A549 (cell line): ENCODE measurements around the gene PROSER3. TPM values are rescaled to one million over a fixed set of nuclear protein-coding genes. Genes with fewer than 3 reads are reported as not detected.

Experiments used
- ATAC-seq, 2 experiments: fragments of 200-7000 bp in 1 of 2; fragments of >200 bp in 1 of 2; cut with Nextera tagmentation in 1 of 2; cut with Tn5 transposase in 1 of 2; 3 replicates each; pipeline versions ENCODE4 v1.8.0 to v1.9.1; 2018 to 2020; ENCODE audit warnings: mild to moderate bottlenecking in 1 of 2, moderate library complexity in 1 of 2
- CTCF ChIA-PET: fragments of 300-600 bp; sonication (Branson Sonifier 250); formaldehyde crosslinking; extraction: SDS; loops from one replicate; lab custom pipeline; 2021; ENCODE audit warnings: antibody characterized with exemption, inconsistent platforms; lab: Yijun Ruan, JAX
- POLR2A ChIA-PET: fragments of 350-600 bp; formaldehyde crosslinking; extraction: SDS; loops from one replicate; lab custom pipeline; 2021; ENCODE audit warnings: antibody characterized with exemption, inconsistent platforms; lab: Yijun Ruan, JAX
- DNase-seq, 2 experiments: peaks; one replicate each; pipeline versions ENCODE4 v3.0.0 to v3.0.0-alpha.2; 2011 to 2016; ENCODE audit warnings: low read depth in 1 of 2, low spot score in 1 of 2
- FAIRE-seq: peaks from 2 replicates; lab custom pipeline; 2011; peaks lifted over from hg19 to GRCh38; lab: Jason Lieb, UNC
- H3K27ac ChIP-seq, 2 experiments: fragments of >200 bp; sonication (Bioruptor Twin); formaldehyde crosslinking; 3 replicates each; pipeline ENCODE4 v1.5.1; 2016 to 2017
- H3K4me1 ChIP-seq: fragments of >200 bp; sonication (Bioruptor Twin); formaldehyde crosslinking; 3 replicates; pipeline ENCODE4 v1.6.1; 2016
- H3K4me2 ChIP-seq: fragments of >200 bp; sonication (Bioruptor Twin); formaldehyde crosslinking; 3 replicates; pipeline ENCODE4 v1.6.1; 2016
- H3K4me3 ChIP-seq: fragments of >200 bp; sonication (Bioruptor Twin); formaldehyde crosslinking; 3 replicates; pipeline ENCODE4 v1.5.1; 2016
- H3K9me3 ChIP-seq: fragments of >200 bp; sonication (Bioruptor Twin); formaldehyde crosslinking; 3 replicates; pipeline ENCODE4 v1.6.1; 2016
- ATOH8 ChIP-seq: fragments of 250-450 bp; sonication (Bioruptor Pico); IDR thresholded peaks from 2 replicates; pipeline ENCODE4 v1.5.0; 2020; ENCODE audit warnings: low read depth, mild to moderate bottlenecking, moderate library complexity
- BHLHE40 ChIP-seq: IDR thresholded peaks from 2 replicates; pipeline ENCODE4 v1.6.1; 2012; ENCODE audit warnings: low read depth, low read length, inconsistent platforms
- EHMT2 ChIP-seq: fragments of 200-600 bp; sonication (generic); IDR thresholded peaks from 2 replicates; pipeline ENCODE4 v1.6.1; 2016; ENCODE audit warnings: antibody characterized with exemption, low read depth, mild to moderate bottlenecking, moderate library complexity
- EP300 ChIP-seq, 2 experiments: fragments of >200 bp; sonication (Bioruptor Twin); formaldehyde crosslinking; IDR thresholded peaks; 2 replicates in 1 of 2; 3 replicates in 1 of 2; pipeline ENCODE4 v1.6.1; 2016 to 2017
- FOSL2 ChIP-seq, 2 experiments: fragments of 450-650 bp in 1 of 2; fragments of >200 bp in 1 of 2; sonication (Bioruptor Twin) in 1 of 2; formaldehyde crosslinking; IDR thresholded peaks; 2 replicates each; pipeline versions ENCODE4 v1.5.0 to v1.6.1; 2016 to 2020; ENCODE audit warnings: mild to moderate bottlenecking in 1 of 2, moderate library complexity in 1 of 2
- FOXS1 ChIP-seq: fragments of 250-450 bp; sonication (Bioruptor Pico); IDR thresholded peaks from 2 replicates; pipeline ENCODE4 v1.5.0; 2020; ENCODE audit warnings: mild to moderate bottlenecking, moderate library complexity
- GATA3 ChIP-seq: IDR thresholded peaks from 2 replicates; pipeline ENCODE4 v1.6.1; 2012; ENCODE audit warnings: borderline replicate concordance
- HOXB5 ChIP-seq: fragments of 250-450 bp; sonication (Bioruptor Pico); IDR thresholded peaks from 2 replicates; pipeline ENCODE4 v1.5.0; 2020; ENCODE audit warnings: mild to moderate bottlenecking, moderate library complexity
- KDM1A ChIP-seq: fragments of 200-600 bp; sonication (generic); IDR thresholded peaks from 2 replicates; pipeline ENCODE4 v1.6.1; 2016; ENCODE audit warnings: low read depth, mild to moderate bottlenecking
- KDM5A ChIP-seq: fragments of 200-600 bp; sonication (generic); IDR thresholded peaks from 2 replicates; pipeline ENCODE4 v1.6.1; 2016; ENCODE audit warnings: antibody characterized with exemption, mild to moderate bottlenecking
- MAFK ChIP-seq: fragments of 450-650 bp; IDR thresholded peaks from 2 replicates; pipeline ENCODE4 v1.6.1; 2014; ENCODE audit not compliant: partially characterized antibody
- MAZ ChIP-seq: fragments of 150-350 bp; IDR thresholded peaks from 2 replicates; pipeline ENCODE4 v1.6.1; 2014; ENCODE audit warnings: antibody characterized with exemption, low read depth, low read length, borderline replicate concordance
- NFE2L2 ChIP-seq: fragments of 150-350 bp; conservative IDR thresholded peaks from 2 replicates; pipeline ENCODE4 v1.6.1; 2014; ENCODE audit warnings: low read length
- POLR2A ChIP-seq: IDR thresholded peaks from 2 replicates; pipeline ENCODE4 v1.6.1; 2012; ENCODE audit warnings: mild to moderate bottlenecking, low read length
- POLR2AphosphoS2 ChIP-seq: conservative IDR thresholded peaks from 2 replicates; pipeline ENCODE4 v1.6.1; 2012; ENCODE audit warnings: low read length, improper control_type of control experiment, inconsistent platforms
- RARB ChIP-seq: fragments of 250-450 bp; sonication (Bioruptor Pico); IDR thresholded peaks from 2 replicates; pipeline ENCODE4 v1.8.0; 2021; ENCODE audit warnings: mild to moderate bottlenecking, moderate library complexity
- TFCP2L1 ChIP-seq: fragments of 250-450 bp; sonication (Bioruptor Pico); IDR thresholded peaks from 2 replicates; pipeline ENCODE4 v1.5.0; 2021; ENCODE audit warnings: mild to moderate bottlenecking
- ZC3H11A ChIP-seq: fragments of 450-650 bp; IDR thresholded peaks from 2 replicates; pipeline ENCODE4 v1.6.1; 2014; ENCODE audit warnings: antibody characterized with exemption, mild to moderate bottlenecking
- WGBS: methylation state at CpG from one replicate; pipeline ENCODE4 v1.1.6; 2017; ENCODE audit errors: missing lambda C conversion rate; 5-methylcytosine and 5-hydroxymethylcytosine counted together
- polyA plus RNA-seq, 4 experiments: library from polyadenylated mRNA; depleted of rRNA in 3 of 4; stranded (reverse); fragments of >200 nt; fragmentation: RNase III in 1 of 4; extraction: RNeasy Plus Mini Kit Qiagen cat#74134 plus additional on column Dnase treatment in 1 of 4; gene quantifications; 2 replicates in 3 of 4; 3 replicates in 1 of 4; pipeline ENCODE4 v1.2.3, GENCODE V29; 2011 to 2017
- TF ChIP-seq, protein P1 (sequence below): IDR thresholded peaks from 2 replicates; pipeline ENCODE4 v1.6.1; 2012; ENCODE audit warnings: low read depth, borderline replicate concordance
- TF ChIP-seq, protein P2 (sequence below): fragments of 250-450 bp; sonication (Bioruptor Pico); IDR thresholded peaks from 2 replicates; pipeline ENCODE4 v1.5.0; 2021; ENCODE audit warnings: mild to moderate bottlenecking, moderate library complexity, borderline replicate concordance
- TF ChIP-seq, protein P3 (sequence below): IDR thresholded peaks from 2 replicates; pipeline ENCODE4 v1.6.1; 2012

Gene PROSER3
- polyA plus RNA-seq, 2 of the 4 experiments (the other 2 are of a cell fraction), result 19.5 to 24.4 TPM

GRCh38 chr19:35777086-35777841 is 19.3 kb downstream of the PROSER3 start:
- ATAC-seq (no peak), FAIRE-seq (no peak), DNase-seq (no peak)
- H3K4me2 ChIP-seq, result no peak overlapping the region
- H3K27ac ChIP-seq, result no peak overlapping the region
- ChIA-PET CTCF (interaction anchor here (0.8 to 3.3 kb wide), 10 partner anchors 11 to 155 kb away, joined by 4 to 23 read pairs (median 5); partner anchors contain the start of gene HSPB6), POLR2A (no interaction called here)
- 77% methylated on average over 19 of the region's 19 CpGs for WGBS
- H3K9me3 ChIP-seq, result no peaks in the 10 kb centered on the region
- H3K4me1 ChIP-seq, result peaks cover 31% of the 10 kb centered on the region
- no peak overlapping the region for H3K4me3 ChIP-seq
- TF ChIP-seq EP300 (IDR thresholded peaks at IDR 0.05) (no peak), EHMT2 (no peak)
- TF ChIP-seq, protein P1, sequence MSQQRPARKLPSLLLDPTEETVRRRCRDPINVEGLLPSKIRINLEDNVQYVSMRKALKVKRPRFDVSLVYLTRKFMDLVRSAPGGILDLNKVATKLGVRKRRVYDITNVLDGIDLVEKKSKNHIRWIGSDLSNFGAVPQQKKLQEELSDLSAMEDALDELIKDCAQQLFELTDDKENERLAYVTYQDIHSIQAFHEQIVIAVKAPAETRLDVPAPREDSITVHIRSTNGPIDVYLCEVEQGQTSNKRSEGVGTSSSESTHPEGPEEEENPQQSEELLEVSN, result no peak

DNA sequence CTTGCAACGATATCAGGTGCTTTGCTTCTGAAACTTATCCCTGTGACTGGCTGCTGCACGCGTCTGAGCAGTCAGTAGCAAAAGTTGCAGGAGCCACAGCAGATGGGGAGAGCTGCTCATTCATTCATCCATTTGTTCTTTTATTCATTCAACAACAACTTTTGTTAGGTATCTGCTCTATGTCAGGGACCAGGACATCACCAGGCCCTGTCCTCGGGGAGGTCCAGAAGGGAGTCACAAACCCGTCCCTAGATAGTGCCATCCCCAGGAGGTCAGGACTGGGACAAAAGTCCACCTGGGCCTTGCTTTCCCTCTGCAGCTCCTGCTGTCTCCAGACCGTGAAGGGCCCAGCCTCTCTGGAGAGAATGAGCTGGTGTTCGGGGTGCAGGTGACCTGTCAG is 20.0 kb downstream of the PROSER3 start:
- H3K4me1 ChIP-seq, result peaks cover 28% of the 10 kb centered on the region
- FAIRE-seq (no peak), ATAC-seq (no peak)
- ChIA-PET CTCF (interaction anchor here (0.8 to 3.3 kb wide), 6 partner anchors 10 to 155 kb away, joined by 3 to 23 read pairs (median 4); no protein-coding TSS in a partner anchor), POLR2A (no interaction called here)
- H3K9me3 ChIP-seq, result no peaks in the 10 kb centered on the region
- no peak for TF ChIP-seq HOXB5
- TF ChIP-seq FOSL2 (IDR thresholded peaks at IDR 0.05), result no peak
- no peak for TF ChIP-seq FOSL2 (CRISPR knock-in tag; IDR thresholded peaks at IDR 0.05)
- TF ChIP-seq RARB, result no peak
- no peak for TF ChIP-seq FOXS1
- no peak for TF ChIP-seq TFCP2L1 (CRISPR knock-in tag)
- TF ChIP-seq KDM5A, result no peak
- no peak for TF ChIP-seq BHLHE40
- TF ChIP-seq, protein P2, sequence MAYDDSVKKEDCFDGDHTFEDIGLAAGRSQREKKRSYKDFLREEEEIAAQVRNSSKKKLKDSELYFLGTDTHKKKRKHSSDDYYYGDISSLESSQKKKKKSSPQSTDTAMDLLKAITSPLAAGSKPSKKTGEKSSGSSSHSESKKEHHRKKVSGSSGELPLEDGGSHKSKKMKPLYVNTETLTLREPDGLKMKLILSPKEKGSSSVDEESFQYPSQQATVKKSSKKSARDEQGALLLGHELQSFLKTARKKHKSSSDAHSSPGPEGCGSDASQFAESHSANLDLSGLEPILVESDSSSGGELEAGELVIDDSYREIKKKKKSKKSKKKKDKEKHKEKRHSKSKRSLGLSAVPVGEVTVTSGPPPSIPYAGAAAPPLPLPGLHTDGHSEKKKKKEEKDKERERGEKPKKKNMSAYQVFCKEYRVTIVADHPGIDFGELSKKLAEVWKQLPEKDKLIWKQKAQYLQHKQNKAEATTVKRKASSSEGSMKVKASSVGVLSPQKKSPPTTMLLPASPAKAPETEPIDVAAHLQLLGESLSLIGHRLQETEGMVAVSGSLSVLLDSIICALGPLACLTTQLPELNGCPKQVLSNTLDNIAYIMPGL, result no peak
- no peak for TF ChIP-seq KDM1A
- TF ChIP-seq ZC3H11A, result no peak
- no peak for TF ChIP-seq NFE2L2
- TF ChIP-seq ATOH8 (CRISPR knock-in tag), result no peak
- TF ChIP-seq MAZ, result no peak
- no peak for TF ChIP-seq MAFK
- no peak for TF ChIP-seq GATA3
- TF ChIP-seq EP300 (IDR thresholded peaks at IDR 0.05), result no peak
- TF ChIP-seq, all 56 proteins: peak for 0
- 92% methylated on average over 7 of the region's 7 CpGs for WGBS
- H3K4me2 ChIP-seq, result no peak overlapping the region
- no peak overlapping the region for H3K4me3 ChIP-seq
- H3K27ac ChIP-seq, result no peak overlapping the region
- no peak for DNase-seq

DNA sequence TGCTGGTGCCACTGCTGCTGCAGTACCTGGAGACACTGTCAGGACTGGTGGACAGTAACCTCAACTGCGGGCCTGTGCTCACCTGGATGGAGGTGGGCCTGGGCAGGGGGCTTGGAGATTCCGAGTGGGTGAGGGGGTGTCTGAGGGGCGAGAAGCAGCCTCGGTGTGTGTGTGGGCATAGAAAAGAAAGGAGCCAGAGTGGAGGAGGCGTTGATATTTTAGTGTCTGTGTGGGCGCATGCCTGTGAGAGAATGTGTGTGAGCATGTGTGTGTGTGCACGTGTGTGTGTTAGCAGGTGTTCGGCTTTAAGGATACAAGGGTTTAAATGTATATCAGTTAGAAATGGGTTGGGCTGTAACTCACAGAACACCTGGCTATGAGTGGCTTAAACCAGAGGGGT is 21.1 kb downstream of the PROSER3 start:
- WGBS, result 69% methylated on average over 8 of the region's 8 CpGs
- TF ChIP-seq POLR2A (no peak), BHLHE40 (no peak), POLR2AphosphoS2 (no peak)
- TF ChIP-seq, protein P3, sequence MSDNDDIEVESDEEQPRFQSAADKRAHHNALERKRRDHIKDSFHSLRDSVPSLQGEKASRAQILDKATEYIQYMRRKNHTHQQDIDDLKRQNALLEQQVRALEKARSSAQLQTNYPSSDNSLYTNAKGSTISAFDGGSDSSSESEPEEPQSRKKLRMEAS, result no peak
- no peak for FAIRE-seq
- Histone ChIP-seq H3K4me3 (no peak overlapping the region), H3K4me2 (no peak overlapping the region), H3K27ac (no peak overlapping the region), H3K9me3 (no peaks in the 10 kb centered on the region), H3K4me1 (peaks cover 18% of the 10 kb centered on the region)
- DNase-seq, result no peak
- ATAC-seq, result no peak
- ChIA-PET POLR2A (no interaction called here), CTCF (interaction anchor here (1.3 to 3.3 kb wide), 3 partner anchors 9 to 152 kb away, joined by 3 to 23 read pairs (median 3); no protein-coding TSS in a partner anchor)
